Fibroblast of pulmonary artery (primary cell): ENCODE results near the gene PPP1R1C.

Experiments used
- DNase-seq: peaks from one replicate; pipeline ENCODE4 v3.0.0-alpha.2; 2010; ENCODE audit warnings: low read depth
- H3K4me3 ChIP-seq: replicated peaks from 2 replicates; pipeline ENCODE4 v1.5.1; 2011; ENCODE audit warnings: low read depth, mild to moderate bottlenecking, control low read depth, low read length, moderate library complexity
- CTCF ChIP-seq: IDR thresholded peaks from 2 replicates; pipeline ENCODE4 v1.5.1; 2011; ENCODE audit warnings: mild to moderate bottlenecking, control low read depth, low read length, inconsistent platforms; ENCODE audit errors: missing control alignments

The PPP1R1C gene

DNA sequence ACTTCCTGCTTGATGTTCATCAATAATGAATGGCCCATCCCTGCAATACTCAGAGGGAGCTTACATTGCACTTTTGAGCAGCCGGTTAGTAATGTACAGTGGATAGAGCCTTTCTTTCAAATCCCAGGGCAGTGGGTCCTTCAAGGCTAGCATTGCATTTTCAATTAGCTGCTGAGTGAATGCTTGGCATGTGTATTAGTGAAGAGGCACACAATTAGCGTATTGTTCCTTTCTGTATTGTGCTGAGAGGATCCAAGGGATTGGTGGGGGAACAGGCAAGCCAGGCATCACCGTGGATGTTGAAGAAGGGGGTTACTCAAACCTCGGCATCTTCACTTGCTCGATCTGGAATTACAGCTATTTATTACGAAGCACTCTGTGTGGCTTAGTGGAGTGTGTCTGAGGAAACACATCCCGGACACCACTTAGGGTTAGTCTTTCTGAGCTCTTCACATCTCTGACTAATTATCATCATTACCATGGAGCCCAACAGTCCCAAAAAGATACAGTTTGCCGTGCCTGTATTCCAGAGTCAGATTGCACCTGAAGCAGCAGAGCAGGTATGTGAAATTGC lies at the start of gene PPP1R1C:
TSS of gene PPP1R1C (plus strand) at position 222 of the 574 bp plus-strand sequence. CDS start at position 480, 258 bp downstream.
- no peak within 1 kb of the TSS for H3K4me3 ChIP-seq
- TF ChIP-seq CTCF: no peak
- no peak for DNase-seq

- H3K4me3 ChIP-seq: no peak overlapping the region
- DNase-seq: peak; percentile 56
- TF ChIP-seq CTCF: no peak
Measured at GRCh38 chr2:181937473-181937872, 48.2 kb upstream of the PPP1R1C start.

DNA sequence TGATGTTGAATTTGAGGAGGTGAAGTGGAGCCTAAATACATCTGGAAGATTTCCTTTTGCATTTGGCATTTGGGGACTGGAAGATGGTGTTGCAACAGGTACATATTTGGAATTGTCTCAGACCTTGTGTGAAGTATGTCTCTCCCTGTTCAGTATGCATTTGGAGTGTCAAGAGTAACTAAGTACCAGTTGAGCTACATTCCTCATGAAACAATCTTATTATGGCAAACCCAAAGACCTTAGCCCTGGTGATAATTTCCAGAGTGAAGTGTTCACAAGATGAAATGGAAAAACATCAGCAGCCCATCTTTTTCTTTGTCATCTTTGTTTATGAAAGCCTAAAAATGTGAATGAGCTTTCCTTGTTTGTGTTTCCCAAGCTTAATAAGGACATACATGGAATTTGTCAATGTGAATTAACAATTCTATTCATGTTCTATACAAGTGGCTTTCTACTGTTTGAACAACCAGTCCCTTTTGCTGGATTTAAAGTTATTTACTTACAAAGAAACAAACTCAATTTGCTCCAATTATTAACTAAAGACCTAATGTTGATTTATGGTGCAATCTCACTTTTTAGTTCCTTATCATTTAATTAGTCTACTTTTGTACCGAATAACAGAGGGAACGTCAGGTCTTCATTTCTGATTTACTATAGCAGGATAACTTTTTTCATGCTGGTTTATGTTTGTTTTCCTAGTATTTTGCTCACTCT lies 42.1 kb upstream of the PPP1R1C start:
- no peak for DNase-seq
- no peak for TF ChIP-seq CTCF
- H3K4me3 ChIP-seq: no peak overlapping the region

GRCh38 chr2:181944164-181944913 lies 41.3 kb upstream of the PPP1R1C start:
- TF ChIP-seq CTCF: no peak
- no peak overlapping the region for H3K4me3 ChIP-seq
- no peak for DNase-seq

DNA sequence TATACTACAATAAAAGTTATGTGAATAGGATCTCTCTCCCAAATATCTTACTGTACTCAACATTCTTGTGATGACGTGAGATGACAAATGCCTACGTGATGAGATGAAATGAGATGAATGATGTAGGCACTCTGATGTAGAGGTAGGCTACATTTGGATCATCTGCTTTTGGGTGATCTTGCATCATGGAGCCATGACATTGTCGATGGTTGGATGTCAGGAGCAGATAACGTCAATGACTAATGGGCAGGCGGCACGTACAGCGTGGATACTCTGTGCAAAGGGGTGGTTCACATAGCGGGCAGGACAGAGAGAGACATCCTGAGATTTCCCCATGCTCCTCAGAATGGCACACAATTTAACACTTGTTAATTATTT lies 40.8 kb upstream of the PPP1R1C start:
- no peak overlapping the region for H3K4me3 ChIP-seq
- DNase-seq: no peak
- no peak for TF ChIP-seq CTCF

GRCh38 chr2:181946444-181947127 lies 39.1 kb upstream of the PPP1R1C start:
- no peak overlapping the region for H3K4me3 ChIP-seq
- no peak for DNase-seq
- no peak for TF ChIP-seq CTCF
